HEK293T (cell line): ENCODE measurements around the gene TRRAP.

Experiments used
- BHLHE40 ChIP-seq: fragments of 450-650 bp; IDR thresholded peaks from 2 replicates; pipeline ENCODE4 v1.6.1; 2016; ENCODE audit warnings: mild to moderate bottlenecking, moderate library complexity, borderline replicate concordance
- SP1 ChIP-seq: fragments of 450-650 bp; IDR thresholded peaks from 2 replicates; pipeline ENCODE4 v1.6.1; 2017

GRCh38 chr7:98877146-98877545 is 1.2 kb upstream of the TRRAP start:
- TF ChIP-seq SP1: no peak
- no peak for TF ChIP-seq BHLHE40
